Chondrocyte (in vitro differentiated cells): Measurements from ENCODE around the gene FCRL2. TPM values are rescaled to one million over a fixed set of nuclear protein-coding genes. Genes with fewer than 3 reads are reported as not detected.

Source experiments
- DNase-seq: peaks from one replicate; pipeline ENCODE4 v3.0.0; 2021; ENCODE audit warnings: mixed read lengths, low spot score
- H3K27ac Mint-ChIP-seq: one replicate; pipeline ENCODE4 v1.8.0; 2021; ENCODE audit warnings: mild to moderate bottlenecking, moderate library complexity, mixed read lengths; ENCODE audit not compliant: unreplicated experiment
- H3K27me3 Mint-ChIP-seq: 2 replicates; pipeline ENCODE4 v1.8.0; 2021; ENCODE audit warnings: low read depth, mixed read lengths
- H3K36me3 Mint-ChIP-seq: 2 replicates; pipeline ENCODE4 v1.8.0; 2021; ENCODE audit warnings: low read depth, mixed read lengths
- H3K4me1 Mint-ChIP-seq: 2 replicates; pipeline ENCODE4 v1.8.0; 2021; ENCODE audit warnings: low read depth, mild to moderate bottlenecking, mixed read lengths
- H3K4me3 Mint-ChIP-seq: one replicate; pipeline ENCODE4 v1.8.0; 2021; ENCODE audit warnings: mild to moderate bottlenecking, moderate library complexity, mixed read lengths; ENCODE audit not compliant: unreplicated experiment
- H3K9me3 Mint-ChIP-seq: 2 replicates; pipeline ENCODE4 v1.8.0; 2021; ENCODE audit warnings: low read depth, mixed read lengths
- CTCF ChIP-seq: fragments of 200-600 bp; sonication (generic); IDR thresholded peaks from 2 replicates; pipeline ENCODE4 v1.5.0; 2021; ENCODE audit warnings: antibody characterized with exemption, mild to moderate bottlenecking, moderate library complexity
- total RNA-seq: library from RNA; stranded (reverse); gene quantifications from 3 replicates; pipeline ENCODE4 v1.2.1, GENCODE V29; 2021

The FCRL2 gene
- total RNA-seq, 1 donor from 2014 or later, result not detected

DNA sequence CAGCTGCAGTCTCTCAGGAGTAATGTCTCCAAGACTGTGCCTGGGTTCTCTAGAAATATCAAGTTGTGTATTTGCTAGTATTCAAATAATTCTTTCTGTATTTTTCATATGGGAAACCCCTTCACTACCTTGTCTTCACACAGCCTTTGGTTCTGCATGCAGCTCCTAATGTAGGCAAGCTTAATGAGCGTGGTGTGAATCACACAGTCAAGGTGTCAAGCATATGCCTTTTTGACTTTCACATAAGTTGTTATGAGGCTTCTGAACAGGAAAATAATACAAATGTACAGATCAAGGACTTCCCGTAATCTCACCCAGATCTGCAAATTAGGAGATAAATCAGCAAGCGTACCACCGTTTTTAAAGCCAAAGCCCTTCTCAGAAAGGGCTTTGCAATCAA is 76.2 kb downstream of the FCRL2 start, which contains the start of gene FCRL3:
TSS of gene FCRL3 (minus strand) at position 38 of the 400 bp plus-strand sequence. CDS start 280 bp downstream, outside the sequence.
- Mint-ChIP-seq H3K9me3 (no peaks in the 10 kb centered on the region), H3K27ac (no peak within 1 kb of the TSS), H3K36me3 (no peaks in the 10 kb centered on the region), H3K4me3 (no peak within 1 kb of the TSS), H3K4me1 (no peaks in the 10 kb centered on the region), H3K27me3 (peaks cover 29% of the 10 kb centered on the region)
- no peak for DNase-seq
- TF ChIP-seq CTCF, result no peak

DNA sequence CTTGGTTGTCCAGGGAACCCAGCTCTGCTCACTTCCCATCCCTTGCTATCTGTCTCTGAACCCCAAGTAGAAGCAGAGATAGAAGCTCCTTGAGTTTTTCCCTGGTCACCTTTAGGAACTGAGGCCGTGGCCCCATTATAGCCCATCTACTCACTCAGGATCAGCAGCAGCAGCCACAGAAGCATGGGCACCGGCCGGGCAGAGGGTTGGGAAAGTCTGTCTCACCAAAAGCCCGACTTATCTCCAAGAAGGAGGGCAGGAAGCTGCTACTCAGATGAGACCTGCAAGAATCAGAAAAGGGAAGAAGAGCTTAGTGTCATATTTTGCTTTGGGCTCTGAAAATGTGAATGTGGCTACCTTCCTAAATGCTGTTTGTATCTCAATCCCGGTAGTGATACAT is 76.6 kb downstream of the FCRL2 start:
- DNase-seq, result no peak
- no peak overlapping the region for H3K4me3 Mint-ChIP-seq

DNA sequence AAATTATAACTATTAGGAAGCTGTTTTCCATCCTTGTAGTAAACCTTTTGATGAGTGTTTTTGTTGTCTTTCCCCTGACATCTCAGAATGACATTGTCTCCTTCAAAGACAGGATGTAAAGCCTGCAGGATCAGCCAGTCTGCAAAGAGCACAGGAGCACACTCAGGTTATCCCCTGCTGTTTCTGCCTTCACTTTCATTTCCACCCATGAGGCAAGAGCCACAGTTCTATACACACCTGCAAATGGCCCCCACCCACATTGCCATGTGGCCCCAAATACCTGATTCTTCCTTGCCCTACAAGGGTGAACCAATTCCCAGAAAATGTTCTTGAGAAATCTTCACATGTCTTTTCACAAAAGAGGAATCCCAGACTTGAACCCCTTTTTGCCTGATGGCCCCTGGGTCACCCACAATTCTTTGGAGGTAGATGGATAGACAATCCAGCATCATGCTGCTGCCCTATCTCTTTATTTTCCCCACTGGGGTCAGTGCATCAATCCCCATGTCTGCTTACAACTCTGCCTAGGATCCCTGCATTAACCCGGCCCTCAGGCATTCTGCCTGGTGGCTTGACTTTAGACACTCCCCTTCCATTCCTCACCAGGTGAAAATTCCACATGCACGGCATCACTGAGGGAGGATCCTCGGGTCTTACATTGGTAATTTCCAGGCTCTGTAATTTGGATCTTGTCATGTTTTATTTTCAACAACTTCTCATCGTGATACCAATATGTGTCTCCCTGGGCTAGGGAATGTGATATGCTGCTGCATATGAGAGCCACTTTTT is 79.0 kb downstream of the FCRL2 start:
- no peak for TF ChIP-seq CTCF
- no peak overlapping the region for H3K27ac Mint-ChIP-seq
- no peaks in the 10 kb centered on the region for H3K9me3 Mint-ChIP-seq
- no peaks in the 10 kb centered on the region for H3K36me3 Mint-ChIP-seq
- DNase-seq, result no peak
- H3K4me1 Mint-ChIP-seq, result no peaks in the 10 kb centered on the region
- H3K4me3 Mint-ChIP-seq, result no peak overlapping the region
- peaks cover 30% of the 10 kb centered on the region for H3K27me3 Mint-ChIP-seq

More for the DNA sequence above, 76.6 kb downstream of the FCRL2 start:
- Mint-ChIP-seq H3K36me3 (no peaks in the 10 kb centered on the region), H3K27ac (no peak overlapping the region), H3K27me3 (peaks cover 30% of the 10 kb centered on the region), H3K4me1 (no peaks in the 10 kb centered on the region), H3K9me3 (no peaks in the 10 kb centered on the region)
- no peak for TF ChIP-seq CTCF

GRCh38 chr1:157696966-157697628 is 79.8 kb downstream of the FCRL2 start:
- Mint-ChIP-seq H3K36me3 (no peaks in the 10 kb centered on the region), H3K9me3 (no peaks in the 10 kb centered on the region), H3K27me3 (peaks cover 34% of the 10 kb centered on the region), H3K4me1 (no peaks in the 10 kb centered on the region), H3K27ac (no peak overlapping the region), H3K4me3 (no peak overlapping the region)
- no peak for TF ChIP-seq CTCF
- DNase-seq, result no peak

Other genes starting within 250 kb of the FCRL2 start
- not detected in 3 replicates for gene FCRL5, start 224.6 kb downstream of the FCRL2 start, total RNA-seq
- gene FCRL4, start 179.0 kb downstream of the FCRL2 start, total RNA-seq, result not detected in 3 replicates
- not detected in 3 replicates for gene FCRL3, start 76.4 kb downstream of the FCRL2 start, total RNA-seq
- not detected in 3 replicates for gene FCRL1, start 43.0 kb upstream of the FCRL2 start, total RNA-seq
- gene CD5L, start 64.7 kb upstream of the FCRL2 start, total RNA-seq, result not detected in 3 replicates
- gene KIRREL1, start 216.5 kb upstream of the FCRL2 start, total RNA-seq, result 159 to 166 TPM (median 165 TPM) in 3 replicates